ENCODE measurements around the gene FRMD3. TPM values are rescaled to one million over a fixed set of nuclear protein-coding genes. Genes with fewer than 3 reads are reported as not detected.
A peak's percentile ranks its signal among the peaks of the same experiment; 100 is the strongest.

The FRMD3 gene
- total RNA-seq, 1 donor from 2014 or later, result 0.40 TPM

GRCh38 chr9:83423815-83424707, 114.1 kb downstream of the FRMD3 start:
- peak overlapping the region; percentile 6 for H3K27ac Mint-ChIP-seq
- no peaks in the 10 kb centered on the region for H3K27me3 Mint-ChIP-seq (ENCODE audit: low read depth)
- no peaks in the 10 kb centered on the region for H3K36me3 Mint-ChIP-seq
- no peak overlapping the region for H3K4me3 Mint-ChIP-seq
- TF ChIP-seq CTCF (IDR thresholded peaks at IDR 0.05; ENCODE audit: unreplicated experiment), result no peak
- peaks cover 14% of the 10 kb centered on the region for H3K4me1 Mint-ChIP-seq
- no peak for DNase-seq (ENCODE audit: low spot score in 2 of 2, unreplicated experiment in 2 of 2)
- no peaks in the 10 kb centered on the region for H3K9me3 Mint-ChIP-seq

GRCh38 chr9:83422527-83422926, 115.7 kb downstream of the FRMD3 start:
- H3K4me1 Mint-ChIP-seq, result peaks cover 14% of the 10 kb centered on the region

GRCh38 chr9:83420486-83420885, 117.7 kb downstream of the FRMD3 start:
- DNase-seq (ENCODE audit: low spot score in 2 of 2, unreplicated experiment in 2 of 2), result no peak
- Mint-ChIP-seq H3K4me3 (no peak overlapping the region), H3K4me1 (peaks cover 14% of the 10 kb centered on the region), H3K27ac (no peak overlapping the region), H3K36me3 (no peaks in the 10 kb centered on the region), H3K9me3 (peaks cover 6% of the 10 kb centered on the region), H3K27me3 (ENCODE audit: low read depth) (peaks cover 10% of the 10 kb centered on the region)
- TF ChIP-seq CTCF (IDR thresholded peaks at IDR 0.05; ENCODE audit: unreplicated experiment), result no peak

More at GRCh38 chr9:83422527-83422926, 115.7 kb downstream of the FRMD3 start:
- Mint-ChIP-seq H3K27me3 (ENCODE audit: low read depth) (peaks cover 7% of the 10 kb centered on the region), H3K4me3 (no peak overlapping the region), H3K27ac (no peak overlapping the region), H3K9me3 (peaks cover 6% of the 10 kb centered on the region), H3K36me3 (no peaks in the 10 kb centered on the region)
- TF ChIP-seq CTCF (IDR thresholded peaks at IDR 0.05; ENCODE audit: unreplicated experiment), result no peak
- DNase-seq (ENCODE audit: low spot score in 2 of 2, unreplicated experiment in 2 of 2), result no peak

GRCh38 chr9:83419961-83420360, 118.2 kb downstream of the FRMD3 start:
- H3K9me3 Mint-ChIP-seq, result peaks cover 6% of the 10 kb centered on the region
- TF ChIP-seq CTCF (IDR thresholded peaks at IDR 0.05; ENCODE audit: unreplicated experiment), result no peak
- no peak for DNase-seq (ENCODE audit: low spot score in 2 of 2, unreplicated experiment in 2 of 2)
- H3K4me1 Mint-ChIP-seq, result peaks cover 11% of the 10 kb centered on the region
- no peak overlapping the region for H3K27ac Mint-ChIP-seq
- H3K4me3 Mint-ChIP-seq, result no peak overlapping the region
- no peaks in the 10 kb centered on the region for H3K36me3 Mint-ChIP-seq
- H3K27me3 Mint-ChIP-seq (ENCODE audit: low read depth), result peaks cover 10% of the 10 kb centered on the region

- Mint-ChIP-seq H3K36me3 (no peaks in the 10 kb centered on the region), H3K4me3 (no peak overlapping the region), H3K9me3 (peaks cover 18% of the 10 kb centered on the region), H3K27me3 (ENCODE audit: low read depth) (peaks cover 10% of the 10 kb centered on the region), H3K27ac (no peak overlapping the region), H3K4me1 (no peaks in the 10 kb centered on the region)
- DNase-seq (ENCODE audit: low spot score in 2 of 2, unreplicated experiment in 2 of 2), result no peak
- no peak for TF ChIP-seq CTCF (IDR thresholded peaks at IDR 0.05; ENCODE audit: unreplicated experiment)
Measured at GRCh38 chr9:83418283-83418682, 119.9 kb downstream of the FRMD3 start.
